Effector memory CD4-positive, alpha-beta T cell (primary cell): ENCODE results near the gene ROCK1.

Experiments
- DNase-seq, 3 donors: peaks; one replicate each; pipeline ENCODE4 v3.0.0-alpha.2; 2020
- H3K27ac ChIP-seq: 2 replicates; pipeline ENCODE4 v1.7.0; 2013; ENCODE audit warnings: mild to moderate bottlenecking, low read length, moderate library complexity; ENCODE audit not compliant: insufficient read depth, poor library complexity, severe bottlenecking
- H3K27me3 ChIP-seq: replicated peaks from 2 replicates; pipeline ENCODE4 v1.7.0; 2013; ENCODE audit warnings: mild to moderate bottlenecking, low read length; ENCODE audit not compliant: insufficient read depth, control insufficient read depth, poor library complexity, severe bottlenecking
- H3K36me3 ChIP-seq: 2 replicates; pipeline ENCODE4 v1.7.0; 2013; ENCODE audit warnings: mild to moderate bottlenecking, low read length, moderate library complexity; ENCODE audit not compliant: control insufficient read depth, insufficient read depth
- H3K4me1 ChIP-seq: 2 replicates; pipeline ENCODE4 v1.7.0; 2013; ENCODE audit warnings: low read length, mild to moderate bottlenecking; ENCODE audit not compliant: control insufficient read depth, insufficient read depth, poor library complexity, severe bottlenecking
- H3K4me3 ChIP-seq: 2 replicates; pipeline ENCODE4 v1.7.0; 2013; ENCODE audit warnings: low read length, low read depth, mild to moderate bottlenecking; ENCODE audit not compliant: insufficient read depth, poor library complexity, severe bottlenecking
- H3K9me3 ChIP-seq: 2 replicates; pipeline ENCODE4 v1.7.0; 2013; ENCODE audit warnings: mild to moderate bottlenecking, low read length, moderate library complexity; ENCODE audit not compliant: control insufficient read depth

The ROCK1 gene

GRCh38 chr18:21056545-21056944 is 55.1 kb downstream of the ROCK1 start:
- DNase-seq: no peak
- Histone ChIP-seq H3K36me3 (no peaks in the 10 kb centered on the region), H3K9me3 (no peaks in the 10 kb centered on the region), H3K4me3 (no peak overlapping the region), H3K27me3 (no peaks in the 10 kb centered on the region), H3K4me1 (no peaks in the 10 kb centered on the region), H3K27ac (no peak overlapping the region)

GRCh38 chr18:21054252-21054821 is 57.3 kb downstream of the ROCK1 start:
- Histone ChIP-seq H3K36me3 (no peaks in the 10 kb centered on the region), H3K27ac (no peak overlapping the region), H3K27me3 (no peaks in the 10 kb centered on the region), H3K4me3 (no peak overlapping the region), H3K9me3 (no peaks in the 10 kb centered on the region), H3K4me1 (peaks cover 6% of the 10 kb centered on the region)
- no peak for DNase-seq

GRCh38 chr18:21053127-21053526 is 58.5 kb downstream of the ROCK1 start:
- Histone ChIP-seq H3K4me3 (no peak overlapping the region), H3K27ac (no peak overlapping the region), H3K4me1 (peaks cover 6% of the 10 kb centered on the region), H3K9me3 (no peaks in the 10 kb centered on the region), H3K36me3 (peaks cover under 1% of the 10 kb centered on the region), H3K27me3 (no peaks in the 10 kb centered on the region)
- DNase-seq: no peak

- H3K36me3 ChIP-seq: peaks cover 5% of the 10 kb centered on the region
- no peak overlapping the region for H3K4me3 ChIP-seq
- H3K4me1 ChIP-seq: peaks cover 6% of the 10 kb centered on the region
- DNase-seq: no peak
- H3K9me3 ChIP-seq: no peaks in the 10 kb centered on the region
- H3K27me3 ChIP-seq: no peaks in the 10 kb centered on the region
- H3K27ac ChIP-seq: no peak overlapping the region
These were observed 59.2 kb downstream of the ROCK1 start for GRCh38 chr18:21052385-21052784.

- peaks cover 5% of the 10 kb centered on the region for H3K36me3 ChIP-seq
- H3K9me3 ChIP-seq: no peaks in the 10 kb centered on the region
- no peaks in the 10 kb centered on the region for H3K27me3 ChIP-seq
- H3K4me1 ChIP-seq: peaks cover 6% of the 10 kb centered on the region
- no peak overlapping the region for H3K27ac ChIP-seq
- DNase-seq: no peak
- no peak overlapping the region for H3K4me3 ChIP-seq
These were observed 60.0 kb downstream of the ROCK1 start for GRCh38 chr18:21051620-21052019.

GRCh38 chr18:21049306-21049705 is 62.3 kb downstream of the ROCK1 start:
- no peak for DNase-seq
- Histone ChIP-seq H3K36me3 (peaks cover 14% of the 10 kb centered on the region), H3K4me3 (no peak overlapping the region), H3K9me3 (no peaks in the 10 kb centered on the region), H3K27ac (no peak overlapping the region), H3K27me3 (no peaks in the 10 kb centered on the region), H3K4me1 (peaks cover 6% of the 10 kb centered on the region)

- H3K9me3 ChIP-seq: no peaks in the 10 kb centered on the region
- no peak for DNase-seq
- H3K4me1 ChIP-seq: peaks cover 6% of the 10 kb centered on the region
- H3K36me3 ChIP-seq: peaks cover 23% of the 10 kb centered on the region
- H3K27ac ChIP-seq: no peak overlapping the region
- no peak overlapping the region for H3K4me3 ChIP-seq
- no peaks in the 10 kb centered on the region for H3K27me3 ChIP-seq
These were observed 64.5 kb downstream of the ROCK1 start for GRCh38 chr18:21047126-21047525.

GRCh38 chr18:21040466-21040865 is 71.1 kb downstream of the ROCK1 start:
- Histone ChIP-seq H3K27ac (no peak overlapping the region), H3K9me3 (no peaks in the 10 kb centered on the region), H3K4me3 (no peak overlapping the region), H3K27me3 (no peaks in the 10 kb centered on the region), H3K4me1 (no peaks in the 10 kb centered on the region), H3K36me3 (peaks cover 40% of the 10 kb centered on the region)
- no peak for DNase-seq

- H3K4me3 ChIP-seq: no peak overlapping the region
- peaks cover 33% of the 10 kb centered on the region for H3K36me3 ChIP-seq
- H3K4me1 ChIP-seq: no peaks in the 10 kb centered on the region
- H3K27ac ChIP-seq: no peak overlapping the region
- no peaks in the 10 kb centered on the region for H3K27me3 ChIP-seq
- no peaks in the 10 kb centered on the region for H3K9me3 ChIP-seq
- no peak for DNase-seq
These were observed 73.4 kb downstream of the ROCK1 start for GRCh38 chr18:21038201-21038600.

GRCh38 chr18:21031845-21032244 is 79.8 kb downstream of the ROCK1 start:
- no peak overlapping the region for H3K27ac ChIP-seq
- peaks cover 22% of the 10 kb centered on the region for H3K36me3 ChIP-seq
- H3K9me3 ChIP-seq: no peaks in the 10 kb centered on the region
- DNase-seq: no peak
- H3K27me3 ChIP-seq: no peaks in the 10 kb centered on the region
- H3K4me3 ChIP-seq: no peak overlapping the region
- H3K4me1 ChIP-seq: no peaks in the 10 kb centered on the region
